ENCODE data around the gene PIK3AP1. TPM values are rescaled to one million over a fixed set of nuclear protein-coding genes. Genes with fewer than 3 reads are reported as not detected.

Gene PIK3AP1
- total RNA-seq, 1 experiment from 2014 or later: 1.7 TPM

GRCh38 chr10:96619796-96620773 lies 100.2 kb downstream of the PIK3AP1 start:
- H3K27me3 Mint-ChIP-seq (ENCODE audit: low read depth): no peaks in the 10 kb centered on the region
- WGBS (ENCODE audit: extremely low coverage, insufficient read length, low lambda C conversion rate): no CpG with 5 or more reads among the region's 17 CpGs
- no peak overlapping the region for H3K18ac ChIP-seq (ENCODE audit: insufficient read length, low read depth, low read length)
- H3K9me3 Mint-ChIP-seq: no peaks in the 10 kb centered on the region
- H4K20me1 ChIP-seq (ENCODE audit: control insufficient read depth, insufficient read depth, insufficient read length): no peaks in the 10 kb centered on the region
- H3K27ac Mint-ChIP-seq: no peak overlapping the region
- H3K4me2 ChIP-seq (ENCODE audit: insufficient read depth, insufficient read length, low read length): no peak overlapping the region
- no peak overlapping the region for H2BK20ac ChIP-seq (ENCODE audit: low read depth, low read length, poor library complexity, severe bottlenecking)
- H3K9me3 ChIP-seq (ENCODE audit: control insufficient read depth, low read depth, low read length): no peaks in the 10 kb centered on the region
- no peak overlapping the region for H2BK120ac ChIP-seq (ENCODE audit: low read depth, low read length, poor library complexity, severe bottlenecking)
- H3K23me2 ChIP-seq (ENCODE audit: insufficient read length, low read depth, low read length, poor library complexity, severe bottlenecking): no peaks in the 10 kb centered on the region
- TF ChIP-seq, protein P1, sequence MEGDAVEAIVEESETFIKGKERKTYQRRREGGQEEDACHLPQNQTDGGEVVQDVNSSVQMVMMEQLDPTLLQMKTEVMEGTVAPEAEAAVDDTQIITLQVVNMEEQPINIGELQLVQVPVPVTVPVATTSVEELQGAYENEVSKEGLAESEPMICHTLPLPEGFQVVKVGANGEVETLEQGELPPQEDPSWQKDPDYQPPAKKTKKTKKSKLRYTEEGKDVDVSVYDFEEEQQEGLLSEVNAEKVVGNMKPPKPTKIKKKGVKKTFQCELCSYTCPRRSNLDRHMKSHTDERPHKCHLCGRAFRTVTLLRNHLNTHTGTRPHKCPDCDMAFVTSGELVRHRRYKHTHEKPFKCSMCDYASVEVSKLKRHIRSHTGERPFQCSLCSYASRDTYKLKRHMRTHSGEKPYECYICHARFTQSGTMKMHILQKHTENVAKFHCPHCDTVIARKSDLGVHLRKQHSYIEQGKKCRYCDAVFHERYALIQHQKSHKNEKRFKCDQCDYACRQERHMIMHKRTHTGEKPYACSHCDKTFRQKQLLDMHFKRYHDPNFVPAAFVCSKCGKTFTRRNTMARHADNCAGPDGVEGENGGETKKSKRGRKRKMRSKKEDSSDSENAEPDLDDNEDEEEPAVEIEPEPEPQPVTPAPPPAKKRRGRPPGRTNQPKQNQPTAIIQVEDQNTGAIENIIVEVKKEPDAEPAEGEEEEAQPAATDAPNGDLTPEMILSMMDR (conservative IDR thresholded peaks at IDR 0.05): no peak
- H3K4me1 Mint-ChIP-seq: peaks cover 7 to 11% of the 10 kb centered on the region in 2 experiments; a peak in 3 of 4 replicates
- H3K36me3 Mint-ChIP-seq (ENCODE audit: insufficient read depth in 1 of 3, low read depth in 3 of 3): no peaks in the 10 kb centered on the region
- no peaks in the 10 kb centered on the region for H3K79me2 ChIP-seq (ENCODE audit: insufficient read depth, low read length)
- H2AK5ac ChIP-seq (ENCODE audit: insufficient read length, low read length): no peak overlapping the region
- H4K5ac ChIP-seq (ENCODE audit: insufficient read length, low read depth, low read length): no peak overlapping the region
- H3K79me1 ChIP-seq (ENCODE audit: insufficient read depth, low read depth, low read length, poor library complexity, severe bottlenecking): no peaks in the 10 kb centered on the region
- no peak overlapping the region for H3K9ac ChIP-seq (ENCODE audit: extremely low read depth, insufficient read length, low read length)
- H3K27me3 ChIP-seq (ENCODE audit: insufficient read depth, low read length): no peaks in the 10 kb centered on the region
- H3K56ac ChIP-seq (ENCODE audit: insufficient read length, low read depth, low read length): no peak overlapping the region
- H2BK5ac ChIP-seq (ENCODE audit: insufficient read length, low read length): no peak overlapping the region
- H3K4ac ChIP-seq (ENCODE audit: low read depth, low read length): no peak overlapping the region
- no peaks in the 10 kb centered on the region for H3K4me1 ChIP-seq (ENCODE audit: insufficient read depth, low read length)
- no peak overlapping the region for H2BK15ac ChIP-seq (ENCODE audit: low read depth, low read length)
- no peak overlapping the region for H2BK12ac ChIP-seq (ENCODE audit: insufficient read length, low read depth, low read length)
- no peak overlapping the region for H2AFZ ChIP-seq (ENCODE audit: low read length)
- H3K4me3 Mint-ChIP-seq: no peak overlapping the region
- no peak overlapping the region for H4K8ac ChIP-seq (replicated peaks; ENCODE audit: insufficient read length, low read depth, low read length)
- no peak overlapping the region for H3K27ac ChIP-seq (ENCODE audit: insufficient read length, low read depth, low read length)
- no peak overlapping the region for H3T11ph ChIP-seq (ENCODE audit: low read length)
- DNase-seq: no peak
- H4K91ac ChIP-seq (ENCODE audit: insufficient read length, low read depth, low read length): no peak overlapping the region
- no peak overlapping the region for H3K14ac ChIP-seq (ENCODE audit: insufficient read depth, low read length)
- no peak overlapping the region for H3K23ac ChIP-seq (ENCODE audit: insufficient read length, low read depth, low read length)

Measured in H9 (cell line).